Lower lobe of right lung (tissue), 2 donors: ENCODE data around the gene CCDC57. TPM values are rescaled to one million over a fixed set of nuclear protein-coding genes. Genes with fewer than 3 reads are reported as not detected.

Experiments
- ATAC-seq, 2 donors: fragments of 200-7000 bp; cut with Tn5 transposase; one replicate each; pipeline ENCODE4 v1.9.1; 2020 to 2022; ENCODE audit warnings: mild to moderate bottlenecking in 2 of 2, moderate library complexity in 2 of 2
- DNase-seq: peaks from one replicate; pipeline ENCODE4 v3.0.0-alpha.2; 2020
- H3K27ac ChIP-seq: fragments of 200-600 bp; one replicate; pipeline ENCODE4 v1.8.0; 2022
- H3K27me3 ChIP-seq: fragments of 200-600 bp; one replicate; pipeline ENCODE4 v1.8.0; 2022; ENCODE audit warnings: low read depth
- H3K36me3 ChIP-seq: fragments of 200-600 bp; one replicate; pipeline ENCODE4 v1.8.0; 2022; ENCODE audit warnings: mild to moderate bottlenecking
- H3K4me1 ChIP-seq: fragments of 200-600 bp; one replicate; pipeline ENCODE4 v1.8.0; 2022
- H3K4me3 ChIP-seq: fragments of 200-600 bp; one replicate; pipeline ENCODE4 v1.8.0; 2022; ENCODE audit warnings: mild to moderate bottlenecking
- H3K9me3 ChIP-seq: fragments of 200-600 bp; one replicate; pipeline ENCODE4 v1.8.0; 2022
- intact Hi-C: fragments of 100-400 bp; cut with DNase I; formaldehyde crosslinking; loops from one replicate; pipeline ENCODE4 v1.11.0; 2022
- total RNA-seq: library from RNA; stranded (reverse); fragmentation: NEBNext Ultra II Directional; extraction: Animal tissue kit (Norgen Biotek cat#: 25700); gene quantifications from one replicate; pipeline ENCODE4 v1.2.1, GENCODE V29; 2021
- TF ChIP-seq, protein P1 (sequence below): fragments of 200-600 bp; IDR thresholded peaks from one replicate; pipeline ENCODE4 v1.8.0; 2022; ENCODE audit warnings: antibody characterized with exemption, mild to moderate bottlenecking
- donor health status: DM: no; HTN: yes; CAD: no; lungs with severe emphysema.

The CCDC57 gene
- total RNA-seq, 1 donor from 2014 or later = 63.4 TPM

DNA sequence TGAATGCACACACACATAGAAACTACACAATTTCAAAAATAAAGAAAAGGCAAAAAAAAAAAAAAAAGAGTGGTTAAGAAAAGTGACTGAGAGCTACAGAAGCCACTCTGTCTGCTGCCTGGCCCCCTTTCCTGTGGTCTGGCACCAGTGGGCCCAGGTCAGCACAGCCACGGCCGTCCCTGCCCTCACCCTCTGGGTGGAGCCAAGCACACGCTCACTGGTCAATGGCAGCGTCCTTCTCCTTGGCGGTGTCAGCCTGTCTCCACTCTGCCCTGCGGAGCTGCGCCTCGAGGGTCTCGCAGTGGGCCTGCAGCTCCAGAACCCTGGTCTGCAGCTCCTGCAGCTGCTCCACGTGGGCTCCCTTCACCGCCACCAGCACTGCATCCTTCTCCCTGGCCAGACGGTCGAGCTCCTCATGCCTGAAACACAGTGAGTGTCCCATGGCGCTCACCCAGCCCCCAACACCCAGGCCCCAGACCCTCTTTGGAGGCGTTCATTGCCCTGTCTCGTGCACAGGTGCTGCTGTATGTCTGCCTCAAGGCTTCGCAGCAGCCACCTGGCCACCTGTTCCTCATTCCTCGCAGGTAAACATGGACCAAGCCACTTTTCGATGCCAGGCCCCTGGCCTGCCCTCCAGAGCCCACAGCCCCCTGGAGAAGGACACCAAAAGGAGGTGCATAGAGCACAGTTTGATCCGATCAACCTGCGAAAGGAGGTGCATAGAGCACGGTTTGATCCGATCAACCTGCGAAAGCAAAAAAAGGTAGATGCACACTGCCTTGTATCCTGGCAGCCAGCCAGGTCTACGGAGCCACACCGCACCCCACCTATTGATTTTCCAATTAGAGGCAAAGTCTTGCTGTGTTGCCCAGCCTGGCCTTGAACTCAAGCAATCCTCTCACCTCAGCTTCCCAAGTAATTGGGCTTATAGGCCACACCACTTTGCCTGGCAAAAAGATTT is 24.4 kb downstream of the CCDC57 start:
- TF ChIP-seq, protein P1, sequence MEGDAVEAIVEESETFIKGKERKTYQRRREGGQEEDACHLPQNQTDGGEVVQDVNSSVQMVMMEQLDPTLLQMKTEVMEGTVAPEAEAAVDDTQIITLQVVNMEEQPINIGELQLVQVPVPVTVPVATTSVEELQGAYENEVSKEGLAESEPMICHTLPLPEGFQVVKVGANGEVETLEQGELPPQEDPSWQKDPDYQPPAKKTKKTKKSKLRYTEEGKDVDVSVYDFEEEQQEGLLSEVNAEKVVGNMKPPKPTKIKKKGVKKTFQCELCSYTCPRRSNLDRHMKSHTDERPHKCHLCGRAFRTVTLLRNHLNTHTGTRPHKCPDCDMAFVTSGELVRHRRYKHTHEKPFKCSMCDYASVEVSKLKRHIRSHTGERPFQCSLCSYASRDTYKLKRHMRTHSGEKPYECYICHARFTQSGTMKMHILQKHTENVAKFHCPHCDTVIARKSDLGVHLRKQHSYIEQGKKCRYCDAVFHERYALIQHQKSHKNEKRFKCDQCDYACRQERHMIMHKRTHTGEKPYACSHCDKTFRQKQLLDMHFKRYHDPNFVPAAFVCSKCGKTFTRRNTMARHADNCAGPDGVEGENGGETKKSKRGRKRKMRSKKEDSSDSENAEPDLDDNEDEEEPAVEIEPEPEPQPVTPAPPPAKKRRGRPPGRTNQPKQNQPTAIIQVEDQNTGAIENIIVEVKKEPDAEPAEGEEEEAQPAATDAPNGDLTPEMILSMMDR = no peak
- intact Hi-C loops = no loop called here
- no peaks in the 10 kb centered on the region for H3K4me1 ChIP-seq
- H3K27me3 ChIP-seq = no peaks in the 10 kb centered on the region
- H3K27ac ChIP-seq = no peak overlapping the region
- peaks cover 39% of the 10 kb centered on the region for H3K36me3 ChIP-seq
- ATAC-seq = peak in 1 of 2 donors; percentile 25
- no peak overlapping the region for H3K4me3 ChIP-seq
- DNase-seq = no peak
- no peaks in the 10 kb centered on the region for H3K9me3 ChIP-seq

DNA sequence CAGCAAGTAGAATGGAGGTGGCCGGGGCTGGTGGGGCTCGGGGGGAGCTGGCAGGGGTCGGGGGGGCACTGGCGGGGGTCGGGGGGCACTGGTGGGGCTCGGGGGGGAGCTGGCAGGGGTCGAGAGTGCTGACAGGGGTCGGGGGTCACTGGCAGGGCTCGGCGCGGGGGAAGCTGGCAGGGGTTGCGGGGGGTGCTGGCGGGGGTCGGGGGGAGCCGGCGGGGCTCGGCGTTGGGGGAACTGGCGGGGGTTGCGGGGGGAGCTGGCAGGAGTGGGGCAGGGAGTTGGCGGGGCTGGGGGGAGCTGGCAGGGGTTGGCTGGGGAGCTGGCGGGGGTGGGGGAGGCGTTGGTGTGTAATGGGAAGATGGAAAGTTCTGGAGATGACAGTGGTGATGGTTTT is 25.1 kb downstream of the CCDC57 start:
- Histone ChIP-seq H3K4me3 (no peak overlapping the region), H3K36me3 (peaks cover 36% of the 10 kb centered on the region), H3K4me1 (no peaks in the 10 kb centered on the region), H3K27me3 (no peaks in the 10 kb centered on the region), H3K9me3 (no peaks in the 10 kb centered on the region), H3K27ac (no peak overlapping the region)
- TF ChIP-seq, protein P1 = no peak
- DNase-seq (no peak), ATAC-seq (no peak)
- intact Hi-C loops = no loop called here

DNA sequence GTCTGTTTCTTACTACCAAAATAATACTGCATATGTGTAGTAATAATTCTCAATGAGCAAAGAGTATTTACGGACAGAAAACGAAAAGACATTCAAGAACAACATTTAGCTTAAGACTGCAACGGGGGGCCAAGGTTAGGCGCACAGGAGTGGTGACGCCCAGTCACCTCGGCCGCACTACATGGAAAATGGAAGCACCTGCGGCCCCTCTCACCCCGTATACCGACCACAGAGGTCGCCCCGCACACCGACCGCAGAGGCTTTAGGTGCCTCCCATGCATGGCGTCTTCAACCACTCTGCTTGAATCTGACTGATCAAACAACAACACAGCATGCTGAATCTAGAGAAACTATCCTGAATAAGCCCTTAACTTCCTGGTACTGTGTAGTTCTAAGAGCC is 26.4 kb downstream of the CCDC57 start:
- Histone ChIP-seq H3K27ac (no peak overlapping the region), H3K9me3 (no peaks in the 10 kb centered on the region), H3K36me3 (peaks cover 45% of the 10 kb centered on the region), H3K27me3 (no peaks in the 10 kb centered on the region), H3K4me1 (no peaks in the 10 kb centered on the region), H3K4me3 (no peak overlapping the region)
- DNase-seq (peak; percentile 32), ATAC-seq (no peak)
- intact Hi-C loops = no loop called here
- TF ChIP-seq, protein P1 = no peak

DNA sequence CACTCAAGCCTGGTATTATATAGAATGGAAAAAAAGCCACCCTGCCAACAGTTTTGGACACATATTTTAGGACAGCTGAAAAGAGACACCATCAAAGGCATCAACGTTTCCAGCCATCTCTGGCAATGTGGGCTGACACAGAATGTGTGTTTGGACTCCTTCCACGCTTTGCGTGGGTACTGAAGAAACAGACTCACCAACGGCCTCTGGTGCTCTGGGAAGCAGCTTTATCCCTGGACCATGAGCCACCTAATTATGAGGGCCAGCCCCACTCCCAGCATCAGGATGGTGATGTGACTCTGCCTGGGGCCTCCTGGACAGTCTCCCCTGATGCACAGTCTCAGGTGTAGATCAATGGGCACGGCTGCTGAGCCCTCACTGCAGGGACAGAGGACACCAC is 27.9 kb downstream of the CCDC57 start:
- ATAC-seq (no peak), DNase-seq (peak; percentile 34)
- Histone ChIP-seq H3K4me1 (no peaks in the 10 kb centered on the region), H3K27ac (no peak overlapping the region), H3K4me3 (no peak overlapping the region), H3K9me3 (no peaks in the 10 kb centered on the region), H3K27me3 (no peaks in the 10 kb centered on the region), H3K36me3 (peaks cover 51% of the 10 kb centered on the region)
- TF ChIP-seq, protein P1 = no peak
- intact Hi-C loops = no loop called here

DNA sequence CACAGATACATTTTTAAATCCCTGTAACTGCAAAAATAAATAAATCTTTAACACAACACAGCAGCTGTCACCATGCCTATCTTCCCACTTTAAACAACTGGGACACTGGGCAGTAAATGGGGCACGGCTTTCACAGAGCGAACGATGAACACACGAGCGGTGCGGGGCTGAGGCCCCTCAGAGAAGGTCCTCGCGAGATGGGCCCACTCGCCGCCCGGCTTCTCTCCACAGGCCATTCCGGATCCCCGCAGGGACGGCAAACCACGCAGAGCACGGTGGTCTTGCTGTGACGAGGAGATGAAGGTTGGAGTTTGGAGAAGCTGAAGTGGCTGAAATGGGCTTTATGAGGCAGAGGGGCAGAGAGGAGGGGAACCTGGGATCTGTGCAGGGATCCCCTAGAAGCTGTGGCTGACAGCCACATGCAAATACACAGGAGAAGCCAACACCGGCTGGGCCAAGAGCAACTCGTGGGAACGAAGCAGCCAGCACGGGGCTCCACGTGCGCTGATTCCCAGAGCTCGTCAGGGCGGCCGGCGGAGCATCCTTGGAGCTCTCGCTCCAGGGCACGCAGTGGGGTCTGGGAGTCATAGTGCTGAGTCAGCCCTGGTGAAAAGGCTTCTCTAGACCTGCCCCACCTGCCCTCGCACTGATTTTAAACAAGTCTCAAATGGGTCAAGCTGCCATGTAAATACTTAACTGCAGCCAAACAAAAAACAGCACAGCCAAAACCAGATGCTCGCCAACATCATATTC is 31.7 kb downstream of the CCDC57 start:
- peaks cover 62% of the 10 kb centered on the region for H3K36me3 ChIP-seq

More for the DNA sequence above, 31.7 kb downstream of the CCDC57 start:
- Histone ChIP-seq H3K4me3 (no peak overlapping the region), H3K27me3 (no peaks in the 10 kb centered on the region), H3K9me3 (no peaks in the 10 kb centered on the region), H3K4me1 (no peaks in the 10 kb centered on the region), H3K27ac (no peak overlapping the region)
- TF ChIP-seq, protein P1 = no peak
- DNase-seq = no peak
- intact Hi-C loops = no loop called here
- ATAC-seq = no peak
